ENCODE results near the gene KCTD5.

- TF ChIP-seq CTCF (conservative IDR thresholded peaks at IDR 0.05 in 1 of 2, IDR thresholded peaks at IDR 0.05 in 1 of 2; ENCODE audit: extremely low read depth in 1 of 2, insufficient read depth in 1 of 2, low read depth in 1 of 2, low read length in 2 of 2) = no peak
- TF ChIP-seq EZH2 (IDR thresholded peaks at IDR 0.05; ENCODE audit: borderline replicate concordance, low read length) = no peak
These were observed 8.5 kb downstream of the KCTD5 start for GRCh38 chr16:2690852-2691251.
